HG03469 (cell line): ENCODE data around the gene SH2D5.
A peak's percentile ranks its signal among the peaks of the same experiment; 100 is the strongest.

Experiments
- ATAC-seq: cut with Tn5 transposase; IDR thresholded peaks from one replicate; pipeline ENCODE4 v1.9.1; 2021; ENCODE audit warnings: mild to moderate bottlenecking, moderate library complexity, moderate number of reproducible peaks; ENCODE audit not compliant: unreplicated experiment

Gene SH2D5

GRCh38 chr1:20732588-20733359 is at the start of gene SH2D5:
SH2D5 (minus strand) TSS chr1:20732703; CDS start chr1:20728044, 4,659 bp downstream.
- peak; percentile 57 for ATAC-seq

GRCh38 chr1:20775700-20776099 is 43.2 kb upstream of the SH2D5 start:
- no peak for ATAC-seq

GRCh38 chr1:20771780-20772179 is 39.3 kb upstream of the SH2D5 start:
- ATAC-seq, result no peak

DNA sequence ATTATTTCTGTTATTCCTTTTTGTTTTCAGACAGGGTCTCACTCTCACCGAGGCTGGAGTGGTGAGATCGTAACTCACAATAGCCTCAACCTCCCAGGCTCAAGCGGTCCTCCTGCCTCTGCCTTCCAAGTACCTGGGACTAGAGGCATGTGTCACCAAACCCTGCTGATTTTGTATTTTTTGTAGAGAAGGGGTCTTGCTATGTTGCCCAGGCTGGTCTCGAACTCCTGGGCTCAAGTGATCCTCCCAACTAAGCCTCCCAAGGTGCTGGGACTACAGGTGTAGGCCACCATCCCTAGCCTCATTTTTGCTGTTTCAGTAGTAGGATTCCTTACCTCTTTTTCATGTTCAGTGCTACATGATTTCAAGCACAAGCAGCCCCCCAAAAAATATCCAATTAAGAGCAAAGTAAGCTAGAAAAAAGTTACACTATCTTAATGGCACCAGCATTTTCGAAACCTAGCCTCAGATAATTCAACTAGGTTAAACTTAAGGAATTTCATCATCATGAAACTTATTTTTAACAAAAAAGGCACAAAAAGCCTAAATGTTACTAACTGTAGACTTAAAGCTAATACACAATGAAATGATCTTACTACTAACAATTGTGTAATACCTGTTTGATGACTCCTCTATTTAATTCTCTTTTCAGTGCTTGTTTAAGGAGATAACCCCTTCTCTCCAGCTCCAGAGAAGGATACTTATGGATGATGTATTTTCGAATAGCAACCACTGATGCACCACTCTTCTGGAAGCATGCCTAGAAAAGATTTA is 38.0 kb upstream of the SH2D5 start:
- no peak for ATAC-seq

GRCh38 chr1:20767271-20767670 is 34.8 kb upstream of the SH2D5 start:
- no peak for ATAC-seq

- ATAC-seq, result no peak
Measured at GRCh38 chr1:20763417-20763816, 30.9 kb upstream of the SH2D5 start.

DNA sequence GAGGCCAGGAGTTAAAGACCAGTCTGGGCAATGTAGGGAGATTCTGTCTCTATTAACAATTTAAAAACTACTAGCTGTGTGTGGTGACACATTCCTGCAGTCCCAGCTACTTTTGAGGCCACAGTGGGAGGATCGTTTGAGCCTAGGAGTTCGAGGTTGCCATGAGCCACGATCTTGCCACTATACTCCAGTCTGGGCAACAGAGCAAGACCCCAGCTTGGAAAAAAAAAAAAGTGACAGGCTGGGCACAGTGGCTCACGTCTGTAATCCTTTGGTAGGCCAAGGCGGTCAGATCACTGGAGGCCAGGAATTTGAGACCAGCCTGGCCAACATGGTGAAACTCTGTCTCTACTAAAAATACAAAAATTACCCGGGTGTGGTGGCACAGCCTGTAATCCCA is 27.8 kb upstream of the SH2D5 start:
- no peak for ATAC-seq

GRCh38 chr1:20753589-20753988 is 21.1 kb upstream of the SH2D5 start:
- ATAC-seq, result no peak

DNA sequence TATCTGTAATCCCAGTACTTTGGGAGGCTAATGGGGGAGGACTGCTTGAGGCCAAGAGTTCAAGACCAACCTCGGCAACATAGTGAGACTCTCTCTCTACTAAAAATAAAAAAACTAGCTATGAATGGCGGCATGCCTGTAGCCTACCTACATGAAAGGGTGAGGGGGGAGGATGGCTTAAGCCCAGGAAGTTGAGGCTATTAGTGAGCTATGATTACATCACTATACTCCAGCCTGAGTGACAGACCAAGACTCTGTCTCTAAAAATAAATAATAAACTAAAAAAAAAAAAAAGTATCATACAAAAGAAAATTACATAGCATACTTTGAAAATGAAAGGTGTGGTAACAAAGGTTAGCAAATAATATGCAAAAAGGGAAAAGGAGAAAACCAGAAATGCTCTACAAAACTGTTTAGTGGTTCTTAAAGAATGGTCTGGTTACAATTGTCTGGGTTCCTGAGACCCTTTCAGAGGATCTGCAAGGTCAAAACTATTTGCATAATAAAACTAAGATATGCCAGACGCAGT is 19.0 kb upstream of the SH2D5 start:
- ATAC-seq, result no peak

DNA sequence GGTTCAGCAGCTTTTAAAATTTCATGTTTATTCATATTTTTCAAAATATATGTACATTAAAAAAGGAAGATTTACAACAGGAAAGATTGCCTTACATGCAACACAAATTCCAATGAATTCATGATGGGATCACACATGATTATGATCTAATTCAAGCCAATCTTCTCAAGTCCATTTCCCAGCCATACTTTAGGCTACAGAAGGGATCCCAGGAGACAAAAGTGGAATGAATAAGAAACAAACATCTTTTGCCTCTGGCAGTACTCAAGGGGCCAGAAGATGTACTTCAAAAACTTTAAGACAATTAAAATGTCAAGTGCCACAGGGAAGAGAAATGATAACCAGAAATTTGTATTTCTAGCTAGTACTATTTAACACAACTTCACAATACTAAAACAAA is 10.2 kb upstream of the SH2D5 start:
- ATAC-seq, result no peak

DNA sequence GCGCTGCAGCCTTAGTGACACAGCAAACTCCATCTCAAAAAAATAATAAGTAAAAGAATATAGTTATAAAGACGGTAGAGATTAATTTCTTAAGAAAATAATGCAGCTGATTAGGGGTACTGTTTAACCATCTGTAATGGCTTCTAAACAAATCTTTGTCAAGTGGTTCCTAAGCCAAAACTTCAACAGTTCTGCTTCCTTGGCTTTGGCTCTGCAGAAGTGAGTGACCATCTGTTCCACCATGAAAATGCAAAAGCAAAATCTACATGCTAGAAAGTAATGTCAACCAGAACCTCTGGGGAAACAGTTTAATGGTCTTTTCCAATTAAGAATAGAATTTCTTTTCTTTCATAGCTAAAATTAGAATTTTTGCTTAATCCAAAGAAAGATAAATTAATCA is 8.3 kb upstream of the SH2D5 start:
- no peak for ATAC-seq

GRCh38 chr1:20739225-20739624 is 6.7 kb upstream of the SH2D5 start:
- no peak for ATAC-seq

GRCh38 chr1:20735581-20736111 is 3.1 kb upstream of the SH2D5 start:
- no peak for ATAC-seq

GRCh38 chr1:20733360-20733975 is 965 bp upstream of the SH2D5 start:
- ATAC-seq, result no peak

DNA sequence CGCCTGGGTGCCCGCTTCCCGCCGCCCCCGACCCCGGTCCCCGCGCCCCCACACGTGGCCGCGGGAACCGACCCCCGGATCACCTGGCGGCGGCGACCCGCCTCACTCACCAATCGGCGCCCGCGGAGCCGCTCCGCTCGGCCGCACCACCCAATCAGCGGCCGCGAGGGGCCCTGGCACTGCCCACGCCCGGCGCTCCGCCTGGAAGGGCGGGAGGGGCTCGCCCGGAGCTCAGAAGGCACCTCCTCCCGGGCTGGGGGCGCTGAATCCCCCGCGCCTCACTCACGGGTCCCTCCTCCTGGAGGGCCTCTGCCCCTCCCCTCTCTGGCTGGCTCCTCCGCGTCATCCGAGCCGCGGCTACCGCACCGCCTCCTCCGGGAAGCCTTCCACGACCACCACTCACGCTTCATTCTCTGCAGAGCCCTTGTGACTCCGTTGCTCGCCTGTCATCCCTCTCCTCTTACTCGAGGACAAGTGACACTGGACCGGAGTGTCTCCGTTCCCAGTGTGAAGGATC is 374 bp downstream of the SH2D5 start:
- ATAC-seq, result no peak

DNA sequence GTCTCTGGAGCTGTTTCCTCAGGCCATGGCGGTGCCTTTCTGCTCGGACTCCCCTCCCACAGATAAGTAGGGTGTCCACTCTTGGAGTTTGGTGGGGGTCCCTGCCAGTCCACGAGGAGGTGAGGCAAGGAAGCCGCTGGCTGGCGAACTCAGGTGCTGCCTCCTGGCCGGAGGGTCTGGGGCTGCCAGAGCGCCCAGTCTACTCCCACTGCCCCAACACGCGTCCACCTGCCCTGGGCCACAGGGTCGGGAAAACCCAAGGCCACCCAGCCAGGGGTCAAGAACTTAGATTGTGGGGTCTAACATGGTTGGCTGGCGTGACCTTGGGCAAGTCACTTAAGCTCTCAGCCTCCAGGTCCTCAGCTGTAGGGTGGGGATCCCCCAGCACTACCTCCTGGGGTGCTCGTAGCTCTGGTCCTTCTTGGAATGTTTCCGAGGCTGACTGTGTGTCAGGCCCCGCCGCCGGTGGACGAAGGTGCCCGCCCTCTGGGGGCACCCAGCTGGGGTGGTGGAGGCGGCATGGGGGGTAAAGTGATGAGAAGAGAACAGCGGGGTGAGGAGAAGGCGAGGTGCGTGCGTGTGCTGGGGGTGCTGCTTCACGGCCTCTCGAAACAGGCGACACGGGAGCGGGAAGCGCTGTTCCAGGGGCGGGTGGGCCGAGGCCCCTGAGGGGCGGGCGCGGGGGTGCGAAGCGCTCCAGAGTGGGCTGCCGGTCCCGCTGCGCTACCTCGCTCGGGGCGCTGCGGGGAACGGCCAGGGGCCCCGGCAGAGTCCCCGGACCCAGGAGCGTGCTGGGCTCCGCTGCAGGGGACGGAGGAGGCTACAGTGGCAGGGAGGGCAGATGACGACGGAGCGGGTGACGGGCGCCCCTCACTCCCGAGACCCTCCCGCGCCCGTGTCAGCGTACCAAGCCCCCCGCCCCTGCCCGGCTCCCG is 1.2 kb downstream of the SH2D5 start:
- ATAC-seq, result no peak

- no peak for ATAC-seq
Measured at GRCh38 chr1:20730690-20731056, 1.8 kb downstream of the SH2D5 start.

GRCh38 chr1:20729990-20730689 is 2.4 kb downstream of the SH2D5 start:
- no peak for ATAC-seq

- ATAC-seq, result no peak
Measured at GRCh38 chr1:20729155-20729931, 3.2 kb downstream of the SH2D5 start.
